Stimulated activated CD4-positive, alpha-beta T cell treated with anti-CD3 and anti-CD28 coated beads, TNF-alpha, amount 100 ng/mL, for 4 hours (primary cell): Measurements from ENCODE around the gene ATP1A1.

Source experiments
- DNase-seq, 3 experiments: peaks; one replicate each; pipeline ENCODE4 v3.0.0-alpha.2; 2020; ENCODE audit warnings: low read depth in 3 of 3

Gene ATP1A1

GRCh38 chr1:116372651-116373430, at the start of gene ATP1A1:
ATP1A1 (plus strand) TSS chr1:116373244; CDS start chr1:116373512, 268 bp downstream.
- peak; percentile 97 to 99 (median 98) for DNase-seq

GRCh38 chr1:116323491-116323890, 49.6 kb upstream of the ATP1A1 start:
- DNase-seq = no peak

GRCh38 chr1:116324411-116324810, 48.6 kb upstream of the ATP1A1 start:
- no peak for DNase-seq

- DNase-seq = no peak
Measured at GRCh38 chr1:116325104-116325503, 47.9 kb upstream of the ATP1A1 start.

- DNase-seq = peak in 1 of 3 experiments; percentile 7
Measured at GRCh38 chr1:116325922-116326321, 47.1 kb upstream of the ATP1A1 start.

GRCh38 chr1:116326486-116326885, 46.6 kb upstream of the ATP1A1 start:
- DNase-seq = no peak

DNA sequence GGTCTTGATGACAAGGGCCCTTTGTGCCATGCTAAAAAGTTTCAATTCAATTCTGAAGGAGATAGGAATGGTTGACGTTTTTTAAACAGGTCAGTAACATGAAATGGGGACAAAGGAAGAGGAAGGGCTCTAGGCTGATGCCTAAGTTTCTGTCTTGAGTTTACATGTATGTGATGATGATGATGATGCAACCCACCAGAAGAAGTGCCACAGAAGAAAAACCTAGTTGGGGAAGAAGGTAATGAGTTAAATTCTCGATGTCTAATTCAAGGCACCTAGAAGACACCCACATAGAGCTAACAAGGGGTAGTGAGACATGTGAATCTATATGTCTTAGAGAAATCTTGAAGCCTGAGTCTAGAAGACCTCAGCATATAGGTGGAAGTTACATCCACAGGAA, 44.4 kb upstream of the ATP1A1 start:
- no peak for DNase-seq

GRCh38 chr1:116329524-116330341, 43.3 kb upstream of the ATP1A1 start:
- no peak for DNase-seq

- no peak for DNase-seq
Measured at GRCh38 chr1:116330342-116330652, 42.7 kb upstream of the ATP1A1 start.

DNA sequence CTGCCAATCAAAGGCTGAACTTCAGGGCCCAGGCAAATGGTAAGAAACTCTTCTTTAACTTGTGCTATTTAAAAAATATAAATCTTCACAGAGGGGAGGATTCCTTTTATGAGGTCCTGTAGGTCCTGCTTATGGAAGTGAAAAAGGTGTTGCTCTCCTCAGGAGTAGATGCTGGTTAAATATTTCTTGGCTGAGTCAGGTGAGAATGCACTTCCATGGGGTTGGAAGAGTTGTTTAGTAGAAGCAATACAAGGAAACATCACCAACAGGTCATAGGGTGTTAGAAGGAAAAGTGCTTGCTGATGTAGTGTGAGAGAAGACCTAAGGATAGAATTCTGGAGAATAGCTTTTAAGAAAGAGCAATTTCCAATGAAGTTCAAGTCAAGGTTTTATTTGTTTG, 42.2 kb upstream of the ATP1A1 start:
- DNase-seq = no peak

DNA sequence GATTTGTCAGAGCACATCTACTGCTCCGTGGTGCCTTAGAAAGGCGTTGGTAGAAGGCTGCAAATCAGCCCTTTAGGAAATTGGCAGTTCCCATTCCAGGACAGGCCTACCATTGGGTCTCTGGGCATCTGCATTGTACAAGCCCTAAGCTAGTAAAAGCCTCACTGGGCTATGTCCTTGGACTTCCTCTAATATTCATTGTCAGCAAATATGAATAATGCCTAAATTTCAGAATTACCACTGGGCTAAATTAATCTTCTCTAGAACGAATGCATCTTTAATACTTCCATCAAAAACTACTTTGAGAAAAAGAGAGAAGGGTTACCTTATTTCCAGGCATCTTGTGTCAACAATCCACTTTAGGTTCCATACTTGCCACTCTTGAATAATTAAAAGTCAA, 41.5 kb upstream of the ATP1A1 start:
- DNase-seq = no peak

- no peak for DNase-seq
Measured at GRCh38 chr1:116332451-116332850, 40.6 kb upstream of the ATP1A1 start.

GRCh38 chr1:116333171-116334014, 39.7 kb upstream of the ATP1A1 start:
- no peak for DNase-seq

DNA sequence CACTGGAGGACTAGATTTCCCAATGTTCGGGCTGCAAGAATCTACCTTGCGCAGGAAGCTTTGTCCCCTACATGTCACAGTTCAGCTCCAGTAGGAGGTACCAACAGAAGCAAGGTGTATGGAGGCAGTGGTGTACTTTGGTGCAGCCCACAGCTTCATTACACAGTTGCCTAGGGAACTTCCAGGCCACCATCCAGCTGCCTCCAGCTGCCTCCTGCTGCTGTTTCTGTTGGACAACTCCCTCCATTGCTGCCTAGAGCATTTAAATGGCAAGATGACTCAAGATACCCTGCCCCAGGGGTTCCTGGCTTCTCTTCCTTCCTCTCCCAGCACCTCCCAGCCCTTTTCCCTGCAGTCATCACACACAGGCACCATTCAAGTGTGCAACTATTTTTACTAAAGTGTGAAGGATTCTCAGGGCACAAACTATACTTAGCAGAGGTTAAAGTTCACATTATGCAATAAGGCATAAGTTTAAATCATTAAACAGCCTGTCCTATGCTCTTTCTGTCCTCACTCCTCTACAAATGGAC, 39.0 kb upstream of the ATP1A1 start:
- no peak for DNase-seq

DNA sequence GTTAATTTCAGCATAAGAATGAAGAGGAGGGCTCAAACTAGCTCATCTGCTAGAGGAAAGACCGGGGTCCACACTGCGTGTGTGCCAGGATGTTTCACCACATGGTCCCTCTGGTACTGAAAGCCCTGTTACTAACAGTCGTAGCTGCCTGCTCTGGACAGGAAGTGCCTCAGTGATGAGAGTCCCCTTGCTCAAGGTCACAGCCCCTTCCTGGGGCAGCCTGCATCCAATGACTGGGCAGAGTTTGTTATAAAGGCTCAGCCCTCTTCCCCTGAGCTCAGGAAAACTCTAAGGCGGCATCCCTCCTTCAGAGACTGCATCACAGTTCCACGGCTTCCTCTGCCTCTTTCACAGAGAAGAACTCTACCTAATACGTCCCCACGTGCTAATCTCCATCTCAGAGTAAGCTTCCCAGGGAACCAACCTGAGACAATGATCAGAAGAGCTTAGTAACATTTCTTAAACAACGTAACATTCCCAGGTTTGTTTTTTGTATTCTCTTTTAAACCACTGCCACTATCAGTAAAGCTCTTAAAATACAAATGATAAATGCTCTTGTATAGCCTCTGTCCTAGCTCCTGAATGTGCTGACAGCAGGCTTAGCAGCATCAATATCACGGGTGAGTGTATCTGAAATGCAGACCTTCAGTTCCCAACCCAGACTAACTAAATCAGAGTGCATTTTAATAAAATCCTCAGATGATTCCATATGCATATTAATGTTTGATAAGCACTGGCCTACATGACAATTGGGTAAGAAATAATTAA, 38.0 kb upstream of the ATP1A1 start:
- DNase-seq = no peak

DNA sequence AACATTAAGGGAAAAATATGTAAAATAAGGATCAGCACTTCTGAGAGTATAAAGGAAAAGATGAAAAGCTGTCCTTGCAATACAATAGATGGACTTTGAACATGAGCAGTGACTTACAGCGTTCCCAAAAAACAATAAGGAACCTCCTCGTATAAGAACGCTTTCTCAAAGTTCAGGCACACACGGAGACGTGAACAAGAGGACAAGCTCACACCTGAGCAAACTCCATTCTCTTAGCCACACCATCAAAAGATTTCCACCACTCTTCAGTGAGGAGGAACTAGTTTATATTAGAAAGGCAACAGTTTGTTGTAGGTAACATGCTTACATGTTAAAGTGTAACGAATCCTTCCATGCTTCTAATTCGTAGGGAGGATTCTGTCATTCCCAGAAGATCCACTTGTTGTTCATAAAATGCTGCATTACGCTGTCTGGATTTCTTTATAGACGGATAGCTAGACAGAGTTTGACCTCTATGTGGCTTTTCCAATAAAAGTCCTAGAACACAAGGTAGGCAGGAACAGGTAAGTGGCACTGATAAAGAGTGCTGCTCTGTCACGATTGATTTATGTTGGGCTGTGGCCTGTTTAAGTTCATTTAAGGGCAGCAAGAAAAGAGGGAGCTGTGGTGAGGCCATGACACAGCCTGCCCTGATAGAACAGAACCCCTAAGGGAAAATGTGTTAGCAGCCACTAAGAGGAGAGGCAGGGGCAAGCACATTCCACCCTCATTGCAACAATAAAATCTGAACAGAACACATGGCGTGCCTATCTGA, 37.0 kb upstream of the ATP1A1 start:
- DNase-seq = no peak

- DNase-seq = no peak
Measured at GRCh38 chr1:116337398-116337797, 35.6 kb upstream of the ATP1A1 start.

DNA sequence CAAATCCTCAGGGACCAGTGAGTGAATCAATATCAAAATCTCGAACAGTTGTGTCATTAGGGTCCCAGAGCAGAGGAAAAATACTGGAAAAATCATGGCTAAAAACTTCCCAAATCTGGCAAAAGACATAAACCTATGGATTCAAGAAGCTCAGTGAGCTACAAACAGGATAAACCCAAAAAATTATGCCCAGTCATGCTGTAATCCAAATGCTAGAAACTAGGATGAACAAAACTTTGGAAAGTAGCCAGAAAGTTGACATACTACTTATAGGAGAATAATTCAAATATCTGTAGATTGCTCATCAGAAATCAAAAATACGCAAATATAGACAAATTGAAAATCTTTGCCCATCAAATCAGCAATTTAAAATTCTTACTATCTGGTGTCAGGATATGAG, 34.6 kb upstream of the ATP1A1 start:
- DNase-seq = no peak

GRCh38 chr1:116340506-116341231, 32.4 kb upstream of the ATP1A1 start:
- DNase-seq = no peak

DNA sequence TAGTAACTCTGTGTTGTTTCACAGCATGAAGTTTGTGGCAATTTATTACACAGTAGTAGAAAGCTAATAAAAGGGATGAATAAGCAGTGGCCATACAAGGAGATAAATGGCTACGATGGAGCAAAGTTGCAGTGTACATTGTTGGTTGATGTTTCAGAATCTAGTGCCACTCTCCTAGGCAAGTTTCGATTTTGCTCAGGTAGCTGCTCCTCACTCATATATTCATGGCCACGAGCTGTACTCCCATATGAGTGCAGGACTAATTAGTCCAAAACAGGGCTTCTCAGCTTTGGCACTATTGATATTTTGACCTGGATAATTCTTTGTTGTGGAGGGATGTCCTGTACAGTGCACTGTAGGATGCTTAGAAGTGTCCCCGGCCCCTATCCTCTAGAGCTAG, 30.0 kb upstream of the ATP1A1 start:
- DNase-seq = no peak
